Neural cell (in vitro differentiated cells): ENCODE measurements around the gene A4GALT.

Experiments used
- EP300 ChIP-seq: fragments of 450-650 bp; conservative IDR thresholded peaks from 2 replicates; pipeline ENCODE4 v1.6.1; 2014; ENCODE audit warnings: antibody characterized with exemption, mild to moderate bottlenecking, moderate library complexity; ENCODE audit not compliant: poor library complexity, severe bottlenecking
- POLR2AphosphoS5 ChIP-seq: IDR thresholded peaks from 2 replicates; pipeline ENCODE4 v1.6.1; 2012
- TAF1 ChIP-seq: IDR thresholded peaks from 2 replicates; pipeline ENCODE4 v1.6.1; 2012; ENCODE audit warnings: low read depth
- TF ChIP-seq, protein P1 (sequence below): fragments of 450-650 bp; IDR thresholded peaks from 2 replicates; pipeline ENCODE4 v1.5.1; 2014; ENCODE audit warnings: antibody characterized with exemption, mild to moderate bottlenecking, moderate library complexity; ENCODE audit not compliant: poor library complexity, severe bottlenecking
- TF ChIP-seq, protein P2 (sequence below): IDR thresholded peaks from 2 replicates; pipeline ENCODE4 v1.6.1; 2012; ENCODE audit warnings: borderline replicate concordance

DNA sequence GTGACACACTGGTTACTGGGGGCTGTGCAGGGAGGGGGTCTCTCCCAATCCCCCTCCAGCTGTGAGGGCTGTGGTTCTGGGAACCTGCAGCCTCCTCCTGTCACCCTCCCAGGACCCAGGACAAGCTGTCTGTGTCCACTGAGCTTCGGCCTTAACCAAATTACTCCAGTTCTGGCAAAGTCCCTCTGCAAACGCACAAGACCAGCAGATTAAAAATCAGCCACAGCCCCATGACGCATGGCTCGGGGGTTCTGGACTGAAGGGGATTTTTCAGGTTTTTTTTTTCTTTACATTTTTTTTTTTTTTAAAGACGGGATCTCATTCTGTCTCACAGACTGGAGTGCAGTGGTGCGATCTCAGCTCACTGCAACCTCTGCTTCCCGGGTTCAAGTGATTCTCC is 32.2 kb upstream of the A4GALT start:
- TF ChIP-seq, protein P1, sequence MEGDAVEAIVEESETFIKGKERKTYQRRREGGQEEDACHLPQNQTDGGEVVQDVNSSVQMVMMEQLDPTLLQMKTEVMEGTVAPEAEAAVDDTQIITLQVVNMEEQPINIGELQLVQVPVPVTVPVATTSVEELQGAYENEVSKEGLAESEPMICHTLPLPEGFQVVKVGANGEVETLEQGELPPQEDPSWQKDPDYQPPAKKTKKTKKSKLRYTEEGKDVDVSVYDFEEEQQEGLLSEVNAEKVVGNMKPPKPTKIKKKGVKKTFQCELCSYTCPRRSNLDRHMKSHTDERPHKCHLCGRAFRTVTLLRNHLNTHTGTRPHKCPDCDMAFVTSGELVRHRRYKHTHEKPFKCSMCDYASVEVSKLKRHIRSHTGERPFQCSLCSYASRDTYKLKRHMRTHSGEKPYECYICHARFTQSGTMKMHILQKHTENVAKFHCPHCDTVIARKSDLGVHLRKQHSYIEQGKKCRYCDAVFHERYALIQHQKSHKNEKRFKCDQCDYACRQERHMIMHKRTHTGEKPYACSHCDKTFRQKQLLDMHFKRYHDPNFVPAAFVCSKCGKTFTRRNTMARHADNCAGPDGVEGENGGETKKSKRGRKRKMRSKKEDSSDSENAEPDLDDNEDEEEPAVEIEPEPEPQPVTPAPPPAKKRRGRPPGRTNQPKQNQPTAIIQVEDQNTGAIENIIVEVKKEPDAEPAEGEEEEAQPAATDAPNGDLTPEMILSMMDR: no peak
- TF ChIP-seq POLR2AphosphoS5: no peak
- TF ChIP-seq EP300: no peak
- TF ChIP-seq TAF1: no peak
- TF ChIP-seq, protein P2, sequence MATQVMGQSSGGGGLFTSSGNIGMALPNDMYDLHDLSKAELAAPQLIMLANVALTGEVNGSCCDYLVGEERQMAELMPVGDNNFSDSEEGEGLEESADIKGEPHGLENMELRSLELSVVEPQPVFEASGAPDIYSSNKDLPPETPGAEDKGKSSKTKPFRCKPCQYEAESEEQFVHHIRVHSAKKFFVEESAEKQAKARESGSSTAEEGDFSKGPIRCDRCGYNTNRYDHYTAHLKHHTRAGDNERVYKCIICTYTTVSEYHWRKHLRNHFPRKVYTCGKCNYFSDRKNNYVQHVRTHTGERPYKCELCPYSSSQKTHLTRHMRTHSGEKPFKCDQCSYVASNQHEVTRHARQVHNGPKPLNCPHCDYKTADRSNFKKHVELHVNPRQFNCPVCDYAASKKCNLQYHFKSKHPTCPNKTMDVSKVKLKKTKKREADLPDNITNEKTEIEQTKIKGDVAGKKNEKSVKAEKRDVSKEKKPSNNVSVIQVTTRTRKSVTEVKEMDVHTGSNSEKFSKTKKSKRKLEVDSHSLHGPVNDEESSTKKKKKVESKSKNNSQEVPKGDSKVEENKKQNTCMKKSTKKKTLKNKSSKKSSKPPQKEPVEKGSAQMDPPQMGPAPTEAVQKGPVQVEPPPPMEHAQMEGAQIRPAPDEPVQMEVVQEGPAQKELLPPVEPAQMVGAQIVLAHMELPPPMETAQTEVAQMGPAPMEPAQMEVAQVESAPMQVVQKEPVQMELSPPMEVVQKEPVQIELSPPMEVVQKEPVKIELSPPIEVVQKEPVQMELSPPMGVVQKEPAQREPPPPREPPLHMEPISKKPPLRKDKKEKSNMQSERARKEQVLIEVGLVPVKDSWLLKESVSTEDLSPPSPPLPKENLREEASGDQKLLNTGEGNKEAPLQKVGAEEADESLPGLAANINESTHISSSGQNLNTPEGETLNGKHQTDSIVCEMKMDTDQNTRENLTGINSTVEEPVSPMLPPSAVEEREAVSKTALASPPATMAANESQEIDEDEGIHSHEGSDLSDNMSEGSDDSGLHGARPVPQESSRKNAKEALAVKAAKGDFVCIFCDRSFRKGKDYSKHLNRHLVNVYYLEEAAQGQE: no peak
